GM19043 (cell line): Measurements from ENCODE around the gene ONECUT2.

Experiments
- ATAC-seq: cut with Tn5 transposase; IDR thresholded peaks from one replicate; pipeline ENCODE4 v1.9.1; 2021; ENCODE audit warnings: low read depth; ENCODE audit not compliant: unreplicated experiment

Gene ONECUT2

GRCh38 chr18:57443702-57444101 is 8.5 kb downstream of the ONECUT2 start:
- ATAC-seq = no peak

GRCh38 chr18:57444301-57444759 is 9.2 kb downstream of the ONECUT2 start:
- ATAC-seq = no peak

- ATAC-seq = no peak
These were observed 10.5 kb downstream of the ONECUT2 start for GRCh38 chr18:57445488-57446319.

GRCh38 chr18:57446322-57446721 is 11.1 kb downstream of the ONECUT2 start:
- no peak for ATAC-seq

GRCh38 chr18:57447154-57447621 is 12.0 kb downstream of the ONECUT2 start:
- ATAC-seq = no peak

GRCh38 chr18:57455576-57456129 is 20.5 kb downstream of the ONECUT2 start:
- no peak for ATAC-seq

- ATAC-seq = no peak
These were observed 26.6 kb downstream of the ONECUT2 start for GRCh38 chr18:57461652-57462269.

GRCh38 chr18:57466307-57466706 is 31.1 kb downstream of the ONECUT2 start:
- no peak for ATAC-seq

- no peak for ATAC-seq
These were observed 31.7 kb downstream of the ONECUT2 start for GRCh38 chr18:57466745-57467409.

- ATAC-seq = no peak
These were observed 34.7 kb downstream of the ONECUT2 start for GRCh38 chr18:57469884-57470283.

- no peak for ATAC-seq
These were observed 40.2 kb downstream of the ONECUT2 start for GRCh38 chr18:57475408-57475807.

GRCh38 chr18:57475903-57476302 is 40.7 kb downstream of the ONECUT2 start:
- ATAC-seq = no peak

GRCh38 chr18:57480733-57481132 is 45.6 kb downstream of the ONECUT2 start:
- no peak for ATAC-seq

GRCh38 chr18:57497372-57498294 is 62.5 kb downstream of the ONECUT2 start:
- no peak for ATAC-seq

GRCh38 chr18:57498682-57499256 is 63.6 kb downstream of the ONECUT2 start:
- no peak for ATAC-seq

- no peak for ATAC-seq
These were observed 67.5 kb downstream of the ONECUT2 start for GRCh38 chr18:57502624-57503023.

GRCh38 chr18:57505231-57505630 is 70.1 kb downstream of the ONECUT2 start:
- no peak for ATAC-seq

GRCh38 chr18:57516056-57516455 is 80.9 kb downstream of the ONECUT2 start:
- no peak for ATAC-seq

GRCh38 chr18:57518533-57518932 is 83.4 kb downstream of the ONECUT2 start:
- ATAC-seq = no peak
